ENCODE data around the gene TMEM132A. TPM values are rescaled to one million over a fixed set of nuclear protein-coding genes. Genes with fewer than 3 reads are reported as not detected.

TMEM132A gene
- 100 to 1,000 TPM in 1 of 4 donors, 10 to 100 TPM in 3; 56.2 to 107 (median 63.1) TPM for polyA plus RNA-seq (ENCODE audit: insufficient read length in 4 of 4)

DNA sequence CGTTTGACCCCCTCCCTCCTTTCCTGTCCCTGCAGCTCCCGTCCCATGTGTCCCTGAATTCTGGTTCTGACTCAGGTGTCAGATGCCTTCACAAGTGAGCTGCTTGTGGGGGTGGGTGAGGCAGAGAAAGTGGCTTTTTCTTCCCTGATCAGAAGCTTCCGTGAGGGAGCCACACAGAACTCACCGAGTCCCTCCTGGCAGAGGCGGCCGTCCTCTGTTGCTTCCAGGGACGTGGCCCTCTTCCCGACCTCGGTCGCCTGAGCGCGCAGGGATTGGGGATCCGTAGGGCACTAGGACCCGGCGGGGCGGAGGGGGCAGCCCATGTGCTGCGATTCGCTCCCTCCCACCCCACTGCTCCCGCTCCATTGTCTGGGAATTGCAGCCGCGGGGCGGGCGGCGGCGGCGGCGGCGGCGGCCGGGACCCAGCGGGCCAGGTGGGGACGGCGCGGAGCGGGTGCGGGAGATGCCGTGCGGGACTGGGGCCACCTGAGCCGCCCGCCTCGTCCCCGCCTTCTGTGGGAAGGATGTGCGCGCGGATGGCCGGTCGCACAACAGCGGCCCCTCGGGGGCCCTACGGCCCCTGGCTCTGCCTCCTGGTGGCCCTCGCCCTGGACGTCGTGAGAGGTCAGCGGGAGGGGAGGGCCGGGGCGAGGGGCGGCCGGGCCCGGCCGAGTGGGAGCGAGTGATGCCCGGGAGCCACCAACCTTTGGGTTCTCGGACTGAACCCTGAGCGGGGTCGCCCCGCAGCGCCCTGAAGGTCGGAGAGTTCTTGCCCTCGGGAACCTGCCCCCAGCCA lies at the start of gene TMEM132A:
Gene TMEM132A, plus strand, starts transcription at position 351 of the 796 bp plus-strand sequence. Its CDS starts 174 bp downstream, at position 525.
- no peak for DNase-seq (ENCODE audit: low read depth in 4 of 4, low spot score in 3 of 4)

- no peak for DNase-seq (ENCODE audit: low read depth in 4 of 4, low spot score in 3 of 4)
Measured at GRCh38 chr11:60875366-60876167, 48.7 kb upstream of the TMEM132A start.

- no peak for DNase-seq (ENCODE audit: low read depth in 4 of 4, low spot score in 3 of 4)
Measured at GRCh38 chr11:60876168-60876485, 48.1 kb upstream of the TMEM132A start.

DNA sequence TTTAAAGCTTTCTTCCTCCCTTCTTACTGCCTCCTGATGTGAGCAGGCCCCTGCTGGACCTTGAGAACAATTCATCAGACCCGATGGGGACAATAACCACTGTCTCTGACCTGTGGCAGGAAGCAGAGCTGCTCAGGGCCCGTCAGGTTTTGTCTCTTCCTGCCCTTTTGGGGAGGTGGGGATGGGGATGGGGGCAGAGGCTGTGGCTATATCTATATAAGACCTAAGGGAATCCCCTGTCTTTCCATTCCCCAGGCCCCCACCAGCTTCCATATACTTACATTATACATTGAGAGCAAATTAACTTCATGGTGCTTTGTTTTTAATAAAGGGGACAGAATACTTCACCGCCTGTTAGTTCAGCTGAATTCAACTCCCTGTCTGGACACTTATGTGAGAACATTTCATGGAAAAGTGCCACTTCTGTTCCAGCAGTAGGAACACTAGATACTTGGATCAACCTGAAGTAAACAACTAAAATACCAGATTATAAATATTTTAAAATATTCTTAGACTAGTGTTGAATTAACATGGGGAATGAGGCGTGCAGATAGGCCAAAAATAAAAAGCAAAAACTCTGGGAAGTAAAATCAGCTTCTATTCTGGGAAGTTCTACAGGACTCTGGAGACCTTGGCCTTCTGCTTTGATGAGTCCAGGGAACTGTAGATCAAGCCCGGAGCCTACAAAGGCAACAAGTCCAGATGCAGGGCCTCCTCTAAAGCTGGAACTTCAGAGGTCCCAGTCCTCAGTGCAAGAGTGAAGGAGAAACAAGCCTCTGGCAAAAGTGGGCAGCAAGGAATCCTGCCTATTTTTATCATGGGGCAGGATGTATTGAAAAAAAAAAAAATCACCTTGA lies 45.8 kb upstream of the TMEM132A start:
- no peak for DNase-seq (ENCODE audit: low read depth in 4 of 4, low spot score in 3 of 4)

DNA sequence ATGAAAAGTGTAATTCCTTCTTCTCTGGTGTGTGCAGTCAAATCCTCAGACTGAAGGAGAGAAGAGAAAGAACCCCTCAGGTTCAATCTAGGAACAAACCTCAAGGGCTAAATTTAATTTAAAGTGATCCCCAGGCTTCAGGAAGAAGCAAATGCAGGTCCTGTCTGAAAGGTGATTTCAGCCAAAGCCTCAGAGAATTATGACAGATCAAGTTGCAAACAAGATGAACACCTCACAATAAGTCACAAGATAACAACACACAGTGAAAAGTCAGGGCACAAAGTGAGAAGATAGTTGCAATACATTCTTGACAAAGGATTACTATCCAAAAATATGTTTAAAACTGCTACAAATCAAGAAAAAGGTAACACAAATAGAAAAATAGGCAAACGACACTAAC lies 45.2 kb upstream of the TMEM132A start:
- DNase-seq (ENCODE audit: low read depth in 4 of 4, low spot score in 3 of 4), result no peak

- no peak for DNase-seq (ENCODE audit: low read depth in 4 of 4, low spot score in 3 of 4)
Measured at GRCh38 chr11:60879971-60880588, 44.2 kb upstream of the TMEM132A start.

DNA sequence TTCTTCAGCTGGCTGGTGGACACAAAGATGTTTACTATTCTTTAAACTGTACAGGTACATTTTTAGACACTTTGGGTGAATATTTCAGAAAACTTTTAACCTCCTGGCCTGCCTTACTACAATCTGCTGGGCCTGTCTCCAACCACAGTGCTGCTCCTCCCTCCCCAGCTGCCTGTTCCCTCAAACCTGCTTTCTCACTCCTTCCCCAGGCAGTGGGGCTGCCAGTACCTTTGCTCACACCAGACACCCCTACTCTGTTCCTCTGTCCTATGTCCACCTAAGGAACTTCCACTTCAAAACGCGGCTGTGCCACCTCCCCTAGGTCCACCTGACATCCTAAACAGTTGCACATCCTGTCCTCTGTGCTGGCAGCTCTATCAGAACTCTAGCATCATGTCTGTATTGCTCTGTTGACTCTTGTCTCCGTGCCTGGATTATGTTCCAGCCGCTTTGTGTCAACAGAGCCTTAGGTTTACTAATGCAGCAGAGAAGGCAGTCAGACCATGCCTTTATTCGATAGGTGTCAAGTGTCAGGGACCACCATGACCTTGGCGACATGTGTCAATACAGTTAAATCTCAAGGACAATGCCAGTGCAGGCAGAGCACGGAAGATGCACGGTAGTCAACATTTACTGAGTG lies 43.5 kb upstream of the TMEM132A start:
- DNase-seq (ENCODE audit: low read depth in 4 of 4, low spot score in 3 of 4), result no peak

GRCh38 chr11:60887556-60887955 lies 36.7 kb upstream of the TMEM132A start:
- no peak for DNase-seq (ENCODE audit: low read depth in 4 of 4, low spot score in 3 of 4)

- DNase-seq (ENCODE audit: low read depth in 4 of 4, low spot score in 3 of 4), result no peak
Measured at GRCh38 chr11:60889869-60890311, 34.4 kb upstream of the TMEM132A start.

DNA sequence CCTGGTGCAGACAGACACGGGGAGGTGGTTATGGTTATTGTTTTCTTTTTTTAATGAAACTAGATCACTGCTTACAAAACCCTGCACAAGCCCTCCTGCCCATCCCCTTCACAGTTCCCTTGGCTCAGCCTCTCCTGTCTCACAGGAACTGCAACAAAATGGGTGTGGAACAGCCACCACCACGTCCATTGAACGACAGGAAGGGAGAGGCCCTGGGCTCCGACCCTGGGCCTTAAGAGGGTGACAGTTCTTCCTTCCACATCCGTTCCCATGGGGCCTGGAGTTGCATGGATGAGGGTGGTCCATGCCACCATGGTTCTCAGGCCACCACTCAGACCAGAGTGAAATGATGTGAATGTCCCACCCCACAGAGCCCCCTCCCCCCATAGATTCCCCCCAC lies 33.6 kb upstream of the TMEM132A start:
- no peak for DNase-seq (ENCODE audit: low read depth in 4 of 4, low spot score in 3 of 4)

DNA sequence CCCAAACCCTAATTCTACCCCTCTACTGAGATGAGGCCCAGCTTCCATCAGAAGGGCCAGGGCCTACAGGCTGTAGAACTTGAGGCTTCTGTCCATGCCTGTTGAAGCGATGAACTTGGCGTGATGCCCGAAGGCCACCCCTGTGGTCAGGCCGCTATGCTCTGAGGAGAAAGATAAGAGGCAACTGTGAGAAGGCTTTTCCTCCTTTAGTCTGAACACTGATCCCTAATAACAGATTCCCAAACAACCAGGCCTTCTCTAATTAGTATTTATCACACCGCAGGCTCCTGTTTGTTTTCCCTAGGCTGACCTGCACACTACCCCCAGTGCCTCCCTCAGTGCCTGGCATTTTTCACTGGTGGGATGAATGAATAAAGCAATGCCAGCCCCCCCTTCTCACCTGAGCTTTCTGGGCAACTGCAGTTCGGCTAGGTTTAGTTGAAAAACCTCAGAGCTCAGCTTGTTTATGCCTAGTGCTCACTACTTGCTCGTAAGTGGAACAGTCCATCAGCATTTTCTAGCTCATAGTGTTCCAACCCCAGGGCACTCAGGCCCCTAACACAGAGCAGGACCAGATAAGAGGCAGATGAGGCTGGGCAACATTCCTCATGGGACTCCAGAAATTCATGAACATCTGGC lies 33.0 kb upstream of the TMEM132A start:
- DNase-seq (ENCODE audit: low read depth in 4 of 4, low spot score in 3 of 4), result no peak

DNA sequence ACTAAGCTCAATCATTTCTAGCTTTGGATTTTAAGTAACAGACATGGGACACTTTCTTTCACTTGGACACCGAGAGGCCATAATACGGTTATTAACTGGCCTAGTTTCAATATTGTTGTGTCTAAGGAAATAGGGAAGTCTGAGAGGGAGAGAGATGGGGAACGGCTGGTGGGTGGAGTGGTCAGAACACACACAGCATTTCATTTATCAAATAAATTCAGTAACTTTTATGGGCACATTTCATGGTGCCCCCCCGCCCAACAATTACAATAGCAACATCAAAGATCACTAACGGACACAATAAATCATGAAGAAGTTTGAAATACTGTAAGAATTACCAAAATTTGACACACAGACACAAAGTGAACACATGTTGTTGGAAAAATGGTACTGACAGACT lies 28.6 kb upstream of the TMEM132A start:
- no peak for DNase-seq (ENCODE audit: low read depth in 4 of 4, low spot score in 3 of 4)

GRCh38 chr11:60897496-60897895 lies 26.8 kb upstream of the TMEM132A start:
- no peak for DNase-seq (ENCODE audit: low read depth in 4 of 4, low spot score in 3 of 4)

DNA sequence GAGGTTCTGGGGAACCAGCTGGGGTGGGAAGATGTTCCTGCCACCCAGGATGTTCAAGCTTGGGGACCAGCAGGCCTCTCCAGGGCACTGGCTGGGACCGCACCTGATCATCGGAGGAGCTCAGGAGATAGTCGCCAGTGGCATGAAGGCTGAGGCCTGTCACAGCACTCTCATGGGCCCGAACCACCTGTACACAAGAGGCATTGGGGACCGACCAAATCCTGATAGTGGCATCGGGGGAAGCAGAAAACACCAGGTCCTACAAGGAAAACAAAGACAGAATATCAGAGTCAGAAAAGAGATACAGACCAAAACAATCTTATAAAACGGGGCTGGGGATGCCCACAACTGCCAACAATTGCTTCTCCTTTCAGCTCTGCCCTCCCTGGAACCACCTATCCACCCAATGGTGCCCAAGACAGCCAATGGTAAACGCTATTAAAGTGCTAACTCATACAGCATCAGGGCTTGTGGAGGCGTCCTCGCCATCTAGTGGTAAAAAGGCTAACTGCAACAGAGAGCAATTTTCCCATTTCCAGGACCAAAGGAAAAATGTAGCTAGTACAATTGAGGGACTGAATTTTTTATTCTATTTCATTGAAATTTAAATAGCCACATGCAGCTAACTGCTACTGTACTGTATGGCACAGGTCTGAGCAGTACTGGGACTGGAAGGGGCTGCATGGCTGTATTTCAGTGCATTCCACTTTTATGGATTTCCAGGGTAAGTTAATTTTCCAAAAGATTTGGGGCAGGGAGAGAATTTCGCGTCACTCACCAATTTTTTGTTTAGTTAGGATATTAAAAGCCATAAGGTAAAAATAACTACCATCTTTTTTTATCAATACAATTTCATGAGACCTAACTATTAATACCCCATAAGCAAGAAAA lies 25.0 kb upstream of the TMEM132A start:
- DNase-seq (ENCODE audit: low read depth in 4 of 4, low spot score in 3 of 4), result no peak

GRCh38 chr11:60899977-60900376 lies 24.3 kb upstream of the TMEM132A start:
- no peak for DNase-seq (ENCODE audit: low read depth in 4 of 4, low spot score in 3 of 4)

DNA sequence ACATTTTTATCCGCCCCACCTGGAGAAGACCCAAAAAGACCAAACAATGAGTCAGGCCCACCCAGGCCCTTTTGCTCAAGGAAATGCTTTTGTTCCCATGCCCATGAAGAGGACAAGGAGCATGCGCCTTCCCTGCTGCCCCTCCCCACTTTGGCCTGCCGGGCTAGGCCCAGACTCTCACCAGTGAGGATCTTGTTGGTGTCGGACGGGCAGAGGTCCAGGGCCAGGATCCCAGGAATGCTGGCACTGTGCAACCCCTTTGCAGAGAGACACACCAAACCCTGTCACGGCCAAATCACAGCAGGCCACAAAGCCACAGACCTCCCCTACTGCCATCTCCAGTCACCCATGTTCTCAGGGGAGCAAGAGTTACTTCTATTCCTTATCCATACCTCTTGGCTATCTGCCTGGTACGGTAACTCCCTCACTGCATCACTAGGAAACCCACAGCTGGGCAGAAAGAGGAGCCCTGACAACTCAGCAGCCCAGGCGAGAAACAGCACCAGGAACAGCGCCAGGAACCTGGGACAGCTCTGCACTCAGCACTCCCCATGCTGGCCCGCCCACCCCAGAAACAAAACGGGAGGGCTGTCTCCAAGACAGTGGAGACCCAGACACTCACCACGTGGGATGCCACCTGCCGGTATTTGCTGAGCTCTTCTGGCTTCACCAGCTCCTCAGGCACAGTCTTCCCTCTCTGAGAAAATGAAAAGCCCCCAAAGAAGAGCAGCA lies 23.4 kb upstream of the TMEM132A start:
- no peak for DNase-seq (ENCODE audit: low read depth in 4 of 4, low spot score in 3 of 4)

DNA sequence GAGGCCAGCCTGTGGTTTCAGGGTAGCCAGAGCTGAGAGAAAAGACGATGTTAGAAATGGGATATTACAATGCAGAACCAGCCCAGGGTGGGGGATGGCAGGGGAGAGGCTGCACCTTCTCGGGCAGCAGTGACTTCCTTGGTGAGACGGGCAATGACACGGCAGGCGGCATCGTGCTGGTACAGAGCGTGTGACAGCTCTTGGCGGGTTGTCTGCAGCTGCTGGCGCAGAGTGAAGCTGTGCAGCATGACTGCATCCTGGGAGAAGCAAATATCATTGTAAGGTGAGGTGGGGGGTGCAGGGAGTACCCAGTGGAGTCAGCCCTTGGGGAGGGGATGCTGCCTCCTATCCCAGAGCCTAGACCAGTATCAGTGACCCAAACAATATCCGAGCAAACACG lies 21.6 kb upstream of the TMEM132A start:
- DNase-seq (ENCODE audit: low read depth in 4 of 4, low spot score in 3 of 4), result no peak

GRCh38 chr11:60905047-60905446 lies 19.2 kb upstream of the TMEM132A start:
- no peak for DNase-seq (ENCODE audit: low read depth in 4 of 4, low spot score in 3 of 4)
